Measurements from ENCODE around the gene SLC6A12. TPM values are rescaled to one million over a fixed set of nuclear protein-coding genes. Genes with fewer than 3 reads are reported as not detected.

SLC6A12 gene
- total and polyA plus RNA-seq, 9 of the 15 experiments (the other 6 are each of a cell fraction or from before 2014, with no cell fraction given), result not detected

- no peaks in the 10 kb centered on the region for H3K79me2 ChIP-seq (ENCODE audit: control insufficient read depth, insufficient read depth, low read length)
- H3K9me1 ChIP-seq (ENCODE audit: control insufficient read depth, insufficient read depth, low read length), result no peaks in the 10 kb centered on the region
- WGBS (ENCODE audit: insufficient coverage, low coverage, missing lambda C conversion rate), result 0% methylated on average over 3 of the region's 3 CpGs
- no peak overlapping the region for H3K4me2 ChIP-seq (ENCODE audit: insufficient read depth, low read length)
- TF ChIP-seq SRF (CRISPR knock-in tag; IDR thresholded peaks at IDR 0.05), result no peak
- no peak for TF ChIP-seq CBFA2T2 (conservative IDR thresholded peaks at IDR 0.05)
- no peak for TF ChIP-seq ZNF778 (CRISPR knock-in tag; IDR thresholded peaks at IDR 0.05)
- no peak for TF ChIP-seq MTA1 (IDR thresholded peaks at IDR 0.05; ENCODE audit: borderline replicate concordance)
- no peak for TF ChIP-seq ZNF395 (CRISPR knock-in tag; IDR thresholded peaks at IDR 0.05)
- no peak for TF ChIP-seq ZKSCAN1 (IDR thresholded peaks at IDR 0.05; ENCODE audit: low read depth, low read length)
- no TSS peak for BruUV-seq (replicated peaks)
- POLR2A ChIA-PET, result interaction anchor here (0.6 to 1.1 kb wide), 2 partner anchors 10 to 59 kb away, joined by 3 read pairs; no protein-coding TSS in a partner anchor
- H2AFZ ChIP-seq (ENCODE audit: low read depth, low read length), result no peak overlapping the region
- no peaks in the 10 kb centered on the region; a peak in 1 of 5 replicates for H3K4me1 ChIP-seq (replicated peaks in 1 of 2; ENCODE audit: control insufficient read depth in 2 of 2, insufficient read depth in 2 of 2, low read length in 2 of 2)
- in situ Hi-C loops (cut with MboI) (no loop called here), intact Hi-C loops (cut with micrococcal nuclease) (no loop called here)
- H3K4me3 ChIP-seq, result no peak overlapping the region
- DNase-seq (ENCODE audit: extremely low read depth in 1 of 4, low spot score in 3 of 4), result no peak
- CTCF ChIA-PET (ENCODE audit: low intra/inter-chr PET ratio), result no interaction called here
- no peak for ATAC-seq
- peaks cover 32 to 80% of the 10 kb centered on the region in 2 experiments for H3K27me3 ChIP-seq (ENCODE audit: control insufficient read depth in 2 of 2, insufficient read depth in 2 of 2, low read length in 2 of 2)
- no peaks in the 10 kb centered on the region for H3K9me3 ChIP-seq (replicated peaks; ENCODE audit: control insufficient read depth, insufficient read depth, low read depth, low read length)
- H3K27ac ChIP-seq (ENCODE audit: extremely low read depth, low read depth, low read length), result no peak overlapping the region
- no peak for FAIRE-seq
- H3K36me3 ChIP-seq (ENCODE audit: control insufficient read depth, insufficient read depth, low read length), result no peaks in the 10 kb centered on the region
- no peaks in the 10 kb centered on the region for H4K20me1 ChIP-seq (replicated peaks; ENCODE audit: control insufficient read depth, insufficient read depth, low read length)
- H3K9ac ChIP-seq (ENCODE audit: insufficient read depth in 1 of 2, low read depth in 2 of 2, low read length in 2 of 2), result no peak overlapping the region
Observed at GRCh38 chr12:211142-211465, 2.9 kb downstream of the SLC6A12 start.
